Ishikawa (cell line): Measurements from ENCODE around the gene NTM.

Experiments
- CEBPB ChIP-seq: IDR thresholded peaks from 2 replicates; pipeline ENCODE4 v1.6.1; 2012
- CREB1 ChIP-seq: IDR thresholded peaks from 2 replicates; pipeline ENCODE4 v1.6.1; 2012; ENCODE audit warnings: low read depth
- EGR1 ChIP-seq: IDR thresholded peaks from 2 replicates; pipeline ENCODE4 v1.6.1; 2012
- EP300 ChIP-seq: IDR thresholded peaks from 2 replicates; pipeline ENCODE4 v1.6.1; 2012; ENCODE audit warnings: borderline replicate concordance
- FOXM1 ChIP-seq: IDR thresholded peaks from 2 replicates; pipeline ENCODE4 v1.6.1; 2012; ENCODE audit warnings: low read depth, borderline replicate concordance
- MAX ChIP-seq: IDR thresholded peaks from 2 replicates; pipeline ENCODE4 v1.6.1; 2012
- NFIC ChIP-seq: IDR thresholded peaks from 2 replicates; pipeline ENCODE4 v1.6.1; 2012
- RAD21 ChIP-seq: IDR thresholded peaks from 2 replicates; pipeline ENCODE4 v1.6.1; 2012; ENCODE audit warnings: low read depth
- REST ChIP-seq: IDR thresholded peaks from 2 replicates; pipeline ENCODE4 v1.6.1; 2012; ENCODE audit warnings: low read depth, mild to moderate bottlenecking
- TAF1 ChIP-seq: IDR thresholded peaks from 2 replicates; pipeline ENCODE4 v1.6.1; 2012; ENCODE audit warnings: low read depth, mild to moderate bottlenecking
- TCF12 ChIP-seq: IDR thresholded peaks from 2 replicates; pipeline ENCODE4 v1.6.1; 2012; ENCODE audit warnings: low read depth
- TEAD4 ChIP-seq: IDR thresholded peaks from 2 replicates; pipeline ENCODE4 v1.6.1; 2012
- USF1 ChIP-seq: IDR thresholded peaks from 2 replicates; pipeline ENCODE4 v1.6.1; 2012
- YY1 ChIP-seq: IDR thresholded peaks from 2 replicates; pipeline ENCODE4 v1.6.1; 2012; ENCODE audit warnings: low read depth
- ZBTB7A ChIP-seq: IDR thresholded peaks from 2 replicates; pipeline ENCODE4 v1.6.1; 2012; ENCODE audit warnings: low read depth

NTM gene

GRCh38 chr11:131942878-131943277 lies 572.5 kb downstream of the NTM start:
- TF ChIP-seq FOXM1 = no peak
- no peak for TF ChIP-seq MAX
- TF ChIP-seq USF1 = no peak

GRCh38 chr11:131943295-131943694 lies 572.9 kb downstream of the NTM start:
- TF ChIP-seq NFIC (no peak), REST (no peak), ZBTB7A (no peak), TEAD4 (no peak), FOXM1 (no peak), USF1 (no peak), TCF12 (no peak), EGR1 (no peak), MAX (no peak), CEBPB (no peak), YY1 (no peak), CREB1 (no peak), TAF1 (no peak)

GRCh38 chr11:131944736-131945135 lies 574.3 kb downstream of the NTM start:
- TF ChIP-seq FOXM1 (no peak), TEAD4 (no peak)

DNA sequence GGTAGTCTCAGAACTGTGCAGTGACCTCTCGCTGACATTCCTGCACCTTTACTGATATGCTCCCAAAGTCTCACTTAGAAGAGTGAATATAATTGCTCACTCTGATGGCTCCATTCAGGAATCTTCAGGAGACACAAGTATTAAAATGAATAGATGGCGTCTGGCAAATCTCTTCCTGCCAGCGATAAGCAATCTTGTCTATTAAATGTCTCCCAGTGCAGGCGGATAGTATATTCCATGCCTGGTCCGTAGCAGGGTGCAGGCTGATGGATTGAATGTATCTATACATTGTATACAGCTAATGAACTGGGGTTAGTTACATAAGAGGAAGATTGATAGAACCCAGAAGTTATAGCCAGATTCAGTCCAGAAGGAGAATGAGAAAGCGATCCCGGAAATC lies 575.3 kb downstream of the NTM start:
- TF ChIP-seq USF1 (no peak), ZBTB7A (no peak), TCF12 (no peak), TEAD4 (no peak), CEBPB (no peak), MAX (no peak), FOXM1 (no peak), NFIC (no peak), YY1 (no peak), EGR1 (no peak), TAF1 (no peak), CREB1 (no peak), EP300 (no peak), RAD21 (no peak), REST (no peak)

DNA sequence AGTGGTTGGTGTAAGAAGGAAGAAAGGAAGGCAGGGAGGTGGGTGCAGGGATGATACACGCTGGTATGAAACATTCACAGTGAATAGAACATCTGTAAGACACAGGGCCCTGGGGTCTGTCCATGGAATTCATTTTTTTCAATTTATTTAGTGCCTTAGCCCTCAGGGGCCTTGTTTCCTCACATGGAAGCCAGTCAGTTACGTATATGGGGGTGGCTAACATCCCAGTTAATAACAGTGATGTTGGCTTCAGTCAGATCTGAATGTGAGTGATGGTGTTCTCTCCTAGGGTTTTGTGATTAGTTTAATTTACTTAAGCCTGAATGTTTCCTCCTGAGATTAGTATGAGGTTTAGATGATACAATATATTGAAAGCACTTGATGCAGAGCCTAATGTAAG lies 577.1 kb downstream of the NTM start:
- TF ChIP-seq NFIC (no peak), YY1 (no peak), TCF12 (no peak), EP300 (no peak), ZBTB7A (no peak), TEAD4 (no peak), REST (no peak), TAF1 (no peak), USF1 (no peak), FOXM1 (no peak), CEBPB (no peak), MAX (no peak), RAD21 (no peak)
